ENCODE results near the gene ZNF697.
"Not testable (repeated sequence)": the region's sequence is repeated elsewhere in the genome, so short reads cannot be mapped to it uniquely, and the experiment has no call there.

ZNF697 gene

DNA sequence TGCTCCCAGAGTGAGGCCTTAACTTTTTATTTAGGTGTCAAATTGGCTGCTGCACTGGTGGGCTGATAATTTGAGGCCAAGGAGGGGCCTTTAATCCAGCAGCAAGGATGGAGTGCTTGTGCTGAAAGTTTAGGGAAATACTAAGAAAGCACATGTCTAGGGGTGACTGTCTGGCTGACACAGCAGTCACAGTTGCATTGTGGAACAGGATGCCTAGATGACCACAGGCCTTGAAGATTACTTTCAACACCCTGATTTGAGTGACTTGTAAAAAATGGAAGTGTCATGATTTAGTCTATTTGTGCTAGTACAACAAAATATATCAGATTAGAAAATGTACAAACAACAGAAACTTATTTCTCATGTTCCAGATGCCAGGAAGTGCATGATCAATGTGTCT, 57.7 kb downstream of the ZNF697 start:
- no peak for DNase-seq (ENCODE audit: extremely low read depth, low read depth)
- TF ChIP-seq CTCF (IDR thresholded peaks at IDR 0.05; ENCODE audit: low read depth, low read length, missing control alignments), result no peak
- H3K4me3 ChIP-seq (replicated peaks; ENCODE audit: low read depth, low read length), result no peak overlapping the region

GRCh38 chr1:119588621-119589020, 59.4 kb downstream of the ZNF697 start:
- TF ChIP-seq CTCF (IDR thresholded peaks at IDR 0.05; ENCODE audit: low read depth, low read length, missing control alignments), result no peak
- no peak overlapping the region for H3K4me3 ChIP-seq (replicated peaks; ENCODE audit: low read depth, low read length)
- no peak for DNase-seq (ENCODE audit: extremely low read depth, low read depth)

- H3K4me3 ChIP-seq (replicated peaks; ENCODE audit: low read depth, low read length), result no peak overlapping the region
- TF ChIP-seq CTCF (IDR thresholded peaks at IDR 0.05; ENCODE audit: low read depth, low read length, missing control alignments), result no peak
- DNase-seq (ENCODE audit: extremely low read depth, low read depth), result peak; percentile 11
Measured at GRCh38 chr1:119587341-119587740, 60.7 kb downstream of the ZNF697 start.

DNA sequence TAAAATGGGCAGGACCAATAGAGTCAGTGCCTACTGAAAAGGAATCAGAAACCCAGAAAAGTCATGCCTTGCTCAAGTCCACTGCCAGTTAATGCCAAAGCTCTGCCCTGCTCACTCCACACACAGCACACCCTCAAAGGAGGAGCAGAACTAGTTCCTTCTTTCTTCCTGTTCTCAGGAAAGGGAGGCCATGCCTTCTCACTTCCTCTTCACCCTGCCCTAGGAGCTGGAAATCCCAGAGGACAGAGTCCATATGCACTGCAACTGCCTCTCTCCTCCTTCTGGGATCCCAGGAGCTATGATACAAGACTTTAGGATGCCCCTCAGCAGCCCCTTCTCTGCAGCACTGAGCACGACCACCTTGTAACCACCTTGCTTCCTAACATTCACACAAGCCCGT, 62.3 kb downstream of the ZNF697 start:
- not testable (repeated sequence) for DNase-seq (ENCODE audit: extremely low read depth, low read depth); H3K4me3 ChIP-seq (replicated peaks; ENCODE audit: low read depth, low read length)

DNA sequence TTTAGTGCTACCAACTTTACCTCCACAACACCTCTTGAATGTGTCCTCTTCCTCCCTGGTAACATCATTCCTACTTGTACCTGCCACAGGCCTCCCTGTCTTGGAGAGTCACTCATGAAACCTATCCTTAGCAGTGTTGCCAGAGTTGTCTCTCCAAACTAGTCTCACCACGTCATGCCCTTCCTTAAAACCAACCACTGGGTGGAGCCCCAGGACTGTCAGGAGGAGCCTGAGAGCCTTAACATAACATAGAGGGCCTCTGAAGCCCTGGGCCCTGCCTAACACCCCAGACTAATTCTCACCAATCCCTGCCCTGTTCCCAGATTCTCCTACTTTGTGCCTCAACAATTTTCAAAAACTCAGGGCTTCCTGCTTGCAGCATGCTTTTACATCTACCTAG, 65.3 kb downstream of the ZNF697 start:
- peak; percentile 66 for TF ChIP-seq CTCF (IDR thresholded peaks at IDR 0.05; ENCODE audit: low read depth, low read length, missing control alignments)
- peak; percentile 24 for DNase-seq (ENCODE audit: extremely low read depth, low read depth)

GRCh38 chr1:119581076-119581475, 67.0 kb downstream of the ZNF697 start:
- not testable (repeated sequence) for H3K4me3 ChIP-seq (replicated peaks; ENCODE audit: low read depth, low read length); DNase-seq (ENCODE audit: extremely low read depth, low read depth)

More for the DNA sequence above, 65.3 kb downstream of the ZNF697 start:
- H3K4me3 ChIP-seq (replicated peaks; ENCODE audit: low read depth, low read length), result no peak overlapping the region

- H3K4me3 ChIP-seq (replicated peaks; ENCODE audit: low read depth, low read length), result no peak overlapping the region
- no peak for TF ChIP-seq CTCF (IDR thresholded peaks at IDR 0.05; ENCODE audit: low read depth, low read length, missing control alignments)
- no peak for DNase-seq (ENCODE audit: extremely low read depth, low read depth)
Measured at GRCh38 chr1:119573886-119574285, 74.2 kb downstream of the ZNF697 start.

DNA sequence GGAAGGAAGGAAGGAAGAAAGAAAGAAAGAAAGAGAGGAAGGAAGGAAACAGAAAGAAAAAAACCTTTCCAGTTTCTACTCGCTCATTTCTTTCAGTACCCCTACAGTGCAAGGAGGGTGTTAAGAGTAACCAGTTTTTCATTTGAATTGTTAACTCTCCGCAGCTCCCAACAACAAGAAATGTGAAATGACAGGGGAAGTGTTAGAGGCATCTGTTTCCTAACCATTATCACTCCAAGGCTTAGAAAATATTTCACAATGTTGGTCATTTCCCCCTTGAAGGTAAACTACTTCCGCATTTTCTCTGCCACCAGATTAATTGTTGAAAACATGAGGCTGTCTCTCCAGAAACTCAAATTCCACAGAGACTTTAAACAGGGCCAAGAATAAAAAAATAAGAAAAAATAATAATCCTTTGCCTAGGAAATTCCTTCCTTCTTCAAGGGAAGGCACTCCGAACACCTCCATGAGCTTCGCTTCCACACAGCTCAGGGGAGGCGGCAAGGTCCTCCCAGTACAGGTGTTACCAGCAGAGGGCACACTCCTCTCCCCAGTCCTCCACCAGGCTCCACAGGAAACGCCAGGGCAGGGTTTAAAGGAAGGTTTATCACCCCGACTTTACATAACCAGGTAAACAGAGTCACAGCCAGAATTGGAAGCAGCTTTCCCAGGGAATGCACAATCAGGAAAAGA, 78.0 kb downstream of the ZNF697 start:
- H3K4me3 ChIP-seq (replicated peaks; ENCODE audit: low read depth, low read length); DNase-seq (ENCODE audit: extremely low read depth, low read depth): not testable (repeated sequence)

Measured in HFF-Myc (cell line).